NCI-H446 (cell line): Measurements from ENCODE around the gene CDH11.

Experiments
- DNase-seq, 2 experiments: peaks; one replicate each; lab custom pipeline; 2025; lab: John Stamatoyannopoulos, UW

CDH11 gene

GRCh38 chr16:64977206-64977920, 144.5 kb downstream of the CDH11 start:
- DNase-seq, result no peak

- no peak for DNase-seq
Measured at GRCh38 chr16:64975821-64976220, 146.0 kb downstream of the CDH11 start.

- no peak for DNase-seq
Measured at GRCh38 chr16:64974381-64974780, 147.5 kb downstream of the CDH11 start.

- DNase-seq, result no peak
Measured at GRCh38 chr16:64973171-64973570, 148.7 kb downstream of the CDH11 start.

GRCh38 chr16:64971171-64971570, 150.7 kb downstream of the CDH11 start:
- no peak for DNase-seq

DNA sequence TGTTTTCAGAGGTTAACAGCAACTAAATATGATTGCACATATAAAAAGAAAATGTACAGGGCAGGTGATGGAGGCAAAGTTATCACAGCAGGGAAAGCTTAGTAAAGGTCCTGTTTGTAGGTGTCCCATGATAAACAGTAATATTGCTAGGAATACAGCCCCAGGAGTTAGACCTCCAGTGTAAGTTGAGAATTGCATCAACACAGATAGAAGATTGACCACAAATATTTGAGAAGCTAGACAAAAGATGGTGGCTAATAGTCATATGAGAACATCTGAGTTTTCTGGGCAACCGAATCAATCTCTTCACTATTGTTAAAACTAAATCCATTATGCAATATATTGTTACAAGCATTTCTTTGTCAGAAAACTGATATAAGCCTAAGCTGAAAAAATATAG, 152.6 kb downstream of the CDH11 start:
- DNase-seq, result no peak

DNA sequence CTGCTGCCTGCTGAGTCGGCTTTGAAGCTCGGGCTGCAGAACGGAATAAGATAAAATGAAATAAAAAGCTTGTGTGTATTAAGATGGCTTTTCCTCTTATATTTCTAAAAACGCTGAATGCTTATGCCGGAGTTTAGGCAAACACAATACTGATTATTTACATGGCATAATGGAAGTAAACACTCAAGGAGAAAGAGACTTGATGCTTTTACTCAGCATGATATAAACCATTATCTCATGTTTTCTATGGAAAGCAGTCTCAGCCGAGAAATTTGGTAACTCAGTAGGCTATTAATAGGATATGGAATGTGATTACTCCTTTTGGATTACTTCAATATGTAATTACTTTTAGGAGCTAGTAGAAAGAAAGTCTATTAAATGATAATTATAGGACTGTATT, 153.3 kb downstream of the CDH11 start:
- DNase-seq, result no peak

DNA sequence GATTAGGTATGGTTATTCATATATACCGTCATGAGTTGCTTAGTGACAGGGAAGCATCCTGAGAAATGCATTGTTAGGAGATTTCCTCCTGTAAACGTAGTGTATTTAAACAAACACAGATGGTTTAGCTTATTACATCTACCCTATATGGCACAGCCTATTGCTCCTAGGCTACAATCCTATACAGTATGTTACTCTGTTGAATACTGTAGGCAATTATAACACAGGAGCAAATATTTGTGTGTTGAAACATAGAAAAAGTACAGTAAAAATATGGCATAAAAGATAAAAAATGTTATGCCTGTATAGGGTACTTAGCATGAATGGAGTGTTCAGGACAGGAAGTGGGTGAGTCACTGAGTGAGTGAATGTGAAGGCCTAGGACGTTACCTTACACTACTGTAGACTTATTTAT, 157.7 kb downstream of the CDH11 start:
- no peak for DNase-seq

DNA sequence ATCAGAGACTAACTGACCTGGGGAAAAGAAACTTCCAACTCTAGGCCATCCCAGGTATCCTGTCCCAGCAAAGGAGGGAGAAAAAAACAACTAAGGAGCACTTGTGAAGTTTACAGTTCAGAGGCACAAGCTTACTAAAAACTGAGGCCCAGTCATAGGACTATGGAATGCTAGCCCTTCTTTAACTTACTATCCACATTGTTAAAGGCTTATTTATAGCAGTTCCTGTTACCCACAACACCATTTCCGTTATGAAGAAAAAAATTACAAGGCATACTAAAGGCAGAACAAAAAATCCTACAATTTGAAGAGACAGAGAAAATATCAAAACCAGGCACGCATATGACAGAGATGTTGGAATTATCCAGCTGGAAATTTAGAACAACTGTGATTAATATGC, 159.1 kb downstream of the CDH11 start:
- DNase-seq, result no peak

- DNase-seq, result no peak
Measured at GRCh38 chr16:64957246-64957645, 164.6 kb downstream of the CDH11 start.

DNA sequence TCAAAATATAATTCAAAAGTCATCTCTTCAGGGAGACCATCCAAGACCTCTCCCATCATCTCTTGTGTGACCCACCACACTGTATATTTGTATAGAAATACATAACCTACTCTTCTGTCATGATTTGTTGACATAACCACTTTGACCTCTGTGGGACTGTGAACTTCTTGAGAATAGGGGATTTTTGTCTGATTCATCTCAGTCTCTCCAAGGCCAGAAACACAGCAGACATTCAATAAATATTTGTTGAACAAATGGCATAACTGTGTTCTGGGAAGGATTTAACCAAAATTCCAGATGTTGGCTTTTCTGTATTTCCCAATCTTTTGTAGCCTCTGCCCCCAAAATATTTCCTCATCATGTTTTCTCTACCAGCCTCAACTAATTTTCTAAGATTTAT, 169.7 kb downstream of the CDH11 start:
- no peak for DNase-seq

- no peak for DNase-seq
Measured at GRCh38 chr16:64951193-64951592, 170.7 kb downstream of the CDH11 start.

DNA sequence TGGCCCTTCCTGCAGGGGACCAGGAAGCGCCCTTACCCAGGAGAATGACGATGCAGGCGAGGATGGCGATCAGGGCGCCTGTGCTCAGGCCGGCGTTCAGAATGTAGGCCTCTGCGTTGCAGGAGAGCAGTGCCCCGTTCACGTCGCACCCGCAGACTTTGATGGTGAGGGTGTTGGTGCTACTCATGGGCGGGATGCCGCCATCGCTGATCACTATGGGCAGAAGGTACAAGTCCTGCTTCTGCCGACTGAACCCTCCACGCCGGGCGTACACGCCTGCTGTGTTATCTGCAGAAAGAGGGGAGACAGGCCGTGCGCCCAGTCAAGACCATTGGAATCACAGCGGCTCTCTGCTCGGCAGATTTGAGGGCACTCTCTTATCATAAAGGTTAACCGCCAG, 171.1 kb downstream of the CDH11 start:
- DNase-seq, result no peak

DNA sequence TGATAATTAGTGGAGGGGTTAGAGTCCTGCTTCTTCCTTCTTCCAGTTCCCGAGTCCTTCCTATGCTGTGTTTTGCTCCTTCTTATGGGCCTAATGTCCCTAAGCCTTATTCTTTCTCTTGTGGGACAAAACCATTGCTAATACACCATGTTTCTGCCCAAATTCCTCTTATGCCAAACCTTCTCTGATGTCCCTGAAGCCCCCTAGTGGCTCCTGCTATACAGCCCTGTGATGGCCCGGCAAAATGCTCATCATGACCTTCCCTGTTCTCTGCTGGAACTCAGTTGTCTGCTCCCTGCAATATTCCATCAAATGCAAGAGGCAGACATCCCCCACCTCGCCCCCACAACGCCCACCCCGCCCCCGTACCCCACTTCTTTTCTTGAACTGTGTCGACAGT, 171.6 kb downstream of the CDH11 start:
- DNase-seq, result no peak

DNA sequence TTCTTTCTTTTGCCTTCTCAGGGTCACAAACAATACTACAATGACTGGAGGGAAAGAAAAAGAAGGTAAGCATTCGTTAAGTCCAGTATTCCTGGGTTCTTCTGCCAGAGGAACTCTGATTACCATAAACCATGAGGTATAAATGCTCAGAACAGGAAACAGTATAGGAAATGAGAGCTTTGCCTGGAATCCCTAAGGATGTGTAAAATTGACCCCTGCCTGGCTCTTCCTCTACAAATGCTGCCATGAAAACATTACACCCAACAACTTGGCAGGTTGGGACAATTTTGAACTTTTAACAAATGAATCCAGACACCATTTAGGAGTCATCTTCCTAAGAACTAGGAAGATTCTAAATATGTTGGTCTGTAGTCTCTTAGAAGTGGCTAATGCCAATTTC, 173.8 kb downstream of the CDH11 start:
- DNase-seq, result no peak

- DNase-seq, result no peak
Measured at GRCh38 chr16:64947651-64948050, 174.2 kb downstream of the CDH11 start.

DNA sequence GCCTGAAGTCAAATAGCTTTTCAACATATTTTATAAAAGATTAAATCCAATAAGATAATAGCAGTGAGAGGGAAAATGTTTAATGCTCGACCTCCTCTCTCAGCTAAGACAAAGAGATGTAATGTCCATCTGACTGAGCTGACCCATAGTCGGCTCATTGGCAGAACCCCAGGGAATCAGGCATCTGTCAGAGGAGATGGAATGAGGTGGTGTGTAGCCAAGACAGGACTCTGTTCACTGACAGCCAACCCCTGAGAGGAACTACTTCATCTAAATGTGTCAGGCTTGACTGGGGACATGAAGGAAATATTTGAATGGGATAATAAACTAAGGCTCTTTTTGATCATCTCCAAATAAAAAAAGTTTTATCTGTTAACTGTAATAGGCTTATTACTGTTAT, 188.0 kb downstream of the CDH11 start:
- DNase-seq, result peak; percentile 17 to 51

DNA sequence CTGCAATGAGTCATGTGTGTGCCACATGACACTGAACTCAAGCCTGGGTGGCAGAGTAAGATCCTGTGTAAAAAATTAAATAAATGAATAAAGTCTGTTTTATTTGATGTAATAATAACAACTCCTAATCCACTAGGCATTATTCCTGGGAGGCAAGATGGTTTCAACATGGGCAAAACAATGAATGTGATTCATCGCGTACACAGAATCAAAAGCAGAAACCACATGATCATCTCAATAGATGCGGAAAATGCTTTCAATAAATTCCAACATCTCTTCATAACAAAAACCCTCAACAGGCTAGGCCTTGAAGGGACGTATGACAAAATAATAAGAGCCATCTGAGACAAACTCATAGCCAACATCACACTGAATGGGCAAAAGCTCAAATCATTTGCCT, 195.4 kb downstream of the CDH11 start:
- no peak for DNase-seq

- no peak for DNase-seq
Measured at GRCh38 chr16:64925166-64925565, 196.7 kb downstream of the CDH11 start.

- no peak for DNase-seq
Measured at GRCh38 chr16:64924086-64924485, 197.8 kb downstream of the CDH11 start.

DNA sequence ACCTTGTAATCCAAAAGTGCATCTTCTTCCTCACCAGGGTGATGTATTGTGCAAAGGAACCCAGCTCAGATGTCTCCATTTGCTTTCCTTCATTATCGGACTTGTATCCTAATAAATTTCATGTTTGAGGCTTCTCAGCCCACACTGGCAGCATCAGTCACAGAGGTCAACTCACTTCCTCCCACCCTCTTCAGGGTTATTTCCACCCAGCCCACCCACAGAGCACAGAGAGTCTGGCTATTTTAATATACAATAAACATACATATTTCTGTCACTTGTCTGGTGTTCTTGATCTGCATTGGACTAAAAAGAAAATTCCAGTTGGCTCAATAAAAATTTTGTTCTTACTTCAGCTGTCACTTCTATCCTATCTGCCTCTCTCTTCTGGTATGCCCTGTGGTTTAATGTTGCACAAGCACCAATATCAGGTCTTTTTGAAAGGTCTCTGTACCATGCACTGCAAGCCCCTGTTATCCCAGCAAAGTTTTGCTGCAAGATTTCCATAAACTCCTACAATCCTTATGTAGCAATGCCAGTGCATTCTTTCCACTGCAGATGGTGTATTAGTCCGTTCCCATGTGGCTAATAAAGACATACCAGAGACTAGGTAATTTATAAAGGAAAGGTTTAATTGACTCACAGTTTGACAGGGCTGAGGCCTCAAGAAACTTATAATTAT, 201.8 kb downstream of the CDH11 start:
- DNase-seq, result no peak

DNA sequence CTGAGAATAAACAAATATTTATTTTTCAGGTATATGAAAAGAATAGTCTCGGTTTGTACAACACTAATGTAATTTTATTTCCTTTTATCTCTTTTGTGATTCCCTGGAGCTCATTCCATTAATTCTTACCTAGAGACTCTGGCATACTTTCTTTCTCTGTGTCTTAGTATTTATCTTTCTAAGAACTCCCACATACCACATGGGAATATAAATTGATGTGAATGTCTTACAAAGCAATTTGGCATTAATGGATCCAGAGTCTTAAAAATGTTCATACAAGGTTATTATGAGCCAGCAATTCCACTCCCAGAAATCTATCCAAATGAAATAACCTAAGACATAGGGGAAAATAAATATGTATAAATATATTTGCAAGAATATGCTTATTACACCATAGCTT, 202.7 kb downstream of the CDH11 start:
- no peak for DNase-seq

DNA sequence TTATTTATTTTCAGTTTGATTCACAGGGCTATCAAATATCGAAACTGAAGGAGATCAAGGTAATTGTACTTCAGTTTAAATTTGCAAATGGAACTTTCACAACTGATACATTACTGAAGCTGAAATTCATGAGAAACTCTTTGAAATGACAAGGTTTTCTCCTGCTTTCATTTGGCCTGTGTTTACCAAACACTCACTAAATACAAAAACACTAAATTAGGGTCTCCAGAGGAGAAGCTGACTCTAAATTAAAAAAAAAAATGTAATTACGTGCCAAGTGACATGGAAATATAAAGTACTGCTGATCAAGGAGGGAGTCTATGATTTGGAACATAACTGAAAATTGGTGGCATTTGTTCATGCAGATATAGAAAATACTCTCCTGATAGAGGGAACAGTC, 205.8 kb downstream of the CDH11 start:
- DNase-seq, result no peak

DNA sequence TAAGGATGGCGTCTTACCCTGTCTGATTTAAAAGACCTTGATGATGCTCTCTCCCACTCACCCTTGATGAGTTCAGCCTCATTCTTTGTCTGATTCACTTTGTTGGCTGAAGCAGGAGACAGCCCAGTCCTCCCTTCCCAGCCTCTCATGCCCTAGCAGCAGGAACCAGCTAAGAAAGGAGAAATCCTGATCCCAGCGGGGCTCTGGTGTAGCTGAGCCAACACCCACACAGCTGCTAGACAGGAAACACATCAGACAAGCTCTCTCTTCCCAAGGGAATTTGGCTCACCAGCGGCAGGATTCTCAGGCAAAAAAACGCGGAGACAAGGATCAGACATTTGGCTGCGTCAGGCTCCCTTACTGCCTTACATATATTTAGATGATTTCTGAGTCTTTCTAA, 211.5 kb downstream of the CDH11 start:
- DNase-seq, result peak in 1 of 2 experiments; percentile 19
